ENCODE results near the gene CAV1. TPM values are rescaled to one million over a fixed set of nuclear protein-coding genes. Genes with fewer than 3 reads are reported as not detected.

CAV1 gene
- total and polyA plus RNA-seq, 2 of the 13 experiments (the other 11 are each of a cell fraction or from before 2014, with no cell fraction given), result 0.40 TPM; not detected in 1

DNA sequence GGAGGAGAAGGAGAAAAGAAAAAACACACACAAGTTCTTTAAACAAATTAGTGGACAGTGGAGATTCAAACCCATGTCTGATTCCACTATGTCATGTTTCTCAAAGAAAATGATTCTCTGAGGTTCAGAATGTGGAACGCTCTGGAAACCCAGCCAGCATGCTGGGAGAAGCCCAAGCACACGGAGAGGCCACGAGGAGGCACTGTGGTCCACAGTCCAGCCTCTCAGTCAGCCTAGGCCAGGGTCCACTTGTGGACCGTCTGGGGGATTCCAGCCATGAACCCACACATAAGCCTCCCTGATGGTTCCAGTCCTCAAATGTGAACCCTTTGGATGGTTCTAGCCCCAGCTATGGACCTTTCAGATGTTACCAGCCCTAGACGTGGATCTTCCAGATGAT lies 73.4 kb downstream of the CAV1 start (continued):
- peak; percentile 39; the same call in 1 of the 2 replicates for TF ChIP-seq RAD21 (CRISPR knock-in tag; IDR thresholded peaks at IDR 0.05)
- TF ChIP-seq ZNF572 (CRISPR knock-in tag; IDR thresholded peaks at IDR 0.05), result no peak
- 0 out of 2 replicates have a peak, but pooled peaks have one; percentile 15 for TF ChIP-seq ISL2 (CRISPR knock-in tag; IDR thresholded peaks at IDR 0.05)
- TF ChIP-seq ZNF326 (CRISPR knock-in tag; IDR thresholded peaks at IDR 0.05; ENCODE audit: borderline replicate concordance), result no peak
- TF ChIP-seq ZNF652 (CRISPR knock-in tag; IDR thresholded peaks at IDR 0.05; ENCODE audit: borderline replicate concordance, low read depth), result no peak
- TF ChIP-seq, protein P1, sequence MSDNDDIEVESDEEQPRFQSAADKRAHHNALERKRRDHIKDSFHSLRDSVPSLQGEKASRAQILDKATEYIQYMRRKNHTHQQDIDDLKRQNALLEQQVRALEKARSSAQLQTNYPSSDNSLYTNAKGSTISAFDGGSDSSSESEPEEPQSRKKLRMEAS (IDR thresholded peaks at IDR 0.05), result peak; percentile 42; the same call in 1 of the 2 replicates
- peak; percentile 31 for TF ChIP-seq TEAD3 (CRISPR knock-in tag; optimal IDR thresholded peaks at IDR 0.05; ENCODE audit: borderline replicate concordance)
- 0 out of 2 replicates have a peak, but pooled peaks have one; percentile 44 for TF ChIP-seq FOXC1 (CRISPR knock-in tag; IDR thresholded peaks at IDR 0.05; ENCODE audit: borderline replicate concordance)
- TF ChIP-seq CTCF (CRISPR knock-in tag; IDR thresholded peaks at IDR 0.05), result peak; percentile 83
- no peak for TF ChIP-seq ZNF7 (CRISPR knock-in tag; IDR thresholded peaks at IDR 0.05)
- TF ChIP-seq ZNF331 (CRISPR knock-in tag; IDR thresholded peaks at IDR 0.05), result 0 out of 2 replicates have a peak, but pooled peaks have one; percentile 29
- peak; percentile 88 for TF ChIP-seq STAG1 (CRISPR knock-in tag; IDR thresholded peaks at IDR 0.05)
- no peak for TF ChIP-seq ZNF616 (CRISPR knock-in tag; IDR thresholded peaks at IDR 0.05; ENCODE audit: low read depth)
- TF ChIP-seq, protein P2, sequence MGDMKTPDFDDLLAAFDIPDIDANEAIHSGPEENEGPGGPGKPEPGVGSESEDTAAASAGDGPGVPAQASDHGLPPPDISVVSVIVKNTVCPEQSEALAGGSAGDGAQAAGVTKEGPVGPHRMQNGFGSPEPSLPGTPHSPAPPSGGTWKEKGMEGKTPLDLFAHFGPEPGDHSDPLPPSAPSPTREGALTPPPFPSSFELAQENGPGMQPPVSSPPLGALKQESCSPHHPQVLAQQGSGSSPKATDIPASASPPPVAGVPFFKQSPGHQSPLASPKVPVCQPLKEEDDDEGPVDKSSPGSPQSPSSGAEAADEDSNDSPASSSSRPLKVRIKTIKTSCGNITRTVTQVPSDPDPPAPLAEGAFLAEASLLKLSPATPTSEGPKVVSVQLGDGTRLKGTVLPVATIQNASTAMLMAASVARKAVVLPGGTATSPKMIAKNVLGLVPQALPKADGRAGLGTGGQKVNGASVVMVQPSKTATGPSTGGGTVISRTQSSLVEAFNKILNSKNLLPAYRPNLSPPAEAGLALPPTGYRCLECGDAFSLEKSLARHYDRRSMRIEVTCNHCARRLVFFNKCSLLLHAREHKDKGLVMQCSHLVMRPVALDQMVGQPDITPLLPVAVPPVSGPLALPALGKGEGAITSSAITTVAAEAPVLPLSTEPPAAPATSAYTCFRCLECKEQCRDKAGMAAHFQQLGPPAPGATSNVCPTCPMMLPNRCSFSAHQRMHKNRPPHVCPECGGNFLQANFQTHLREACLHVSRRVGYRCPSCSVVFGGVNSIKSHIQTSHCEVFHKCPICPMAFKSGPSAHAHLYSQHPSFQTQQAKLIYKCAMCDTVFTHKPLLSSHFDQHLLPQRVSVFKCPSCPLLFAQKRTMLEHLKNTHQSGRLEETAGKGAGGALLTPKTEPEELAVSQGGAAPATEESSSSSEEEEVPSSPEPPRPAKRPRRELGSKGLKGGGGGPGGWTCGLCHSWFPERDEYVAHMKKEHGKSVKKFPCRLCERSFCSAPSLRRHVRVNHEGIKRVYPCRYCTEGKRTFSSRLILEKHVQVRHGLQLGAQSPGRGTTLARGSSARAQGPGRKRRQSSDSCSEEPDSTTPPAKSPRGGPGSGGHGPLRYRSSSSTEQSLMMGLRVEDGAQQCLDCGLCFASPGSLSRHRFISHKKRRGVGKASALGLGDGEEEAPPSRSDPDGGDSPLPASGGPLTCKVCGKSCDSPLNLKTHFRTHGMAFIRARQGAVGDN (CRISPR knock-in tag; IDR thresholded peaks at IDR 0.05), result peak; percentile 54
- 0 out of 2 replicates have a peak, but pooled peaks have one; percentile 10 for TF ChIP-seq BCL6 (CRISPR knock-in tag; IDR thresholded peaks at IDR 0.05)

Data from HepG2 (cell line).